Naive B cell (primary cell): ENCODE data around the gene RCN2. TPM values are rescaled to one million over a fixed set of nuclear protein-coding genes. Genes with fewer than 3 reads are reported as not detected.
"Not testable (repeated sequence)": the region's sequence is repeated elsewhere in the genome, so short reads cannot be mapped to it uniquely, and the experiment has no call there.

Experiments used
- ATAC-seq, 2 donors: fragments of 150-1000 bp; cut with Tn5 transposase; 2 replicates each; pipeline ENCODE4 v1.10.0; 2021; ENCODE audit warnings: low read depth in 2 of 2, mild to moderate bottlenecking in 2 of 2, moderate library complexity in 2 of 2
- DNase-seq: peaks from one replicate; pipeline ENCODE4 v3.0.0; 2022
- H3K27ac Mint-ChIP-seq, 6 donors: one replicate each; pipeline ENCODE4 v1.8.0; 2020 to 2022; ENCODE audit warnings: mild to moderate bottlenecking in 6 of 6, mixed read lengths in 6 of 6, moderate library complexity in 5 of 6, inconsistent platforms in 2 of 6
- H3K27me3 Mint-ChIP-seq, 3 donors: one replicate each; pipeline ENCODE4 v1.8.0; 2021 to 2022; ENCODE audit warnings: mixed read lengths in 3 of 3, mild to moderate bottlenecking in 1 of 3
- H3K36me3 Mint-ChIP-seq, 2 donors: one replicate each; pipeline ENCODE4 v1.8.0; 2020 to 2022; ENCODE audit warnings: mixed read lengths in 2 of 2, inconsistent platforms in 1 of 2, mild to moderate bottlenecking in 1 of 2
- H3K4me1 Mint-ChIP-seq, 3 donors: one replicate each; pipeline ENCODE4 v1.8.0; 2020 to 2022; ENCODE audit warnings: mixed read lengths in 3 of 3, inconsistent platforms in 1 of 3, mild to moderate bottlenecking in 1 of 3, moderate library complexity in 1 of 3
- H3K4me3 Mint-ChIP-seq, 8 donors: one replicate each; pipeline ENCODE4 v1.8.0; 2020 to 2022; ENCODE audit warnings: mild to moderate bottlenecking in 8 of 8, mixed read lengths in 8 of 8, moderate library complexity in 8 of 8, inconsistent platforms in 2 of 8
- H3K9me3 Mint-ChIP-seq, 7 donors: one replicate each; pipeline ENCODE4 v1.8.0; 2020 to 2022; ENCODE audit warnings: mixed read lengths in 7 of 7, mild to moderate bottlenecking in 5 of 7, inconsistent platforms in 2 of 7, moderate library complexity in 1 of 7
- polyA plus RNA-seq, 6 donors: library from polyadenylated mRNA; unstranded; fragments of 300-500 nt; fragmentation: Illumina TruSeq; gene quantifications; one replicate each; pipeline ENCODE4 v1.2.3, GENCODE V29; 2021; ENCODE audit warnings: low read depth in 6 of 6

The RCN2 gene
- polyA plus RNA-seq, 6 donors from 2014 or later, result 54.0 to 79.2 (median 61.9) TPM

DNA sequence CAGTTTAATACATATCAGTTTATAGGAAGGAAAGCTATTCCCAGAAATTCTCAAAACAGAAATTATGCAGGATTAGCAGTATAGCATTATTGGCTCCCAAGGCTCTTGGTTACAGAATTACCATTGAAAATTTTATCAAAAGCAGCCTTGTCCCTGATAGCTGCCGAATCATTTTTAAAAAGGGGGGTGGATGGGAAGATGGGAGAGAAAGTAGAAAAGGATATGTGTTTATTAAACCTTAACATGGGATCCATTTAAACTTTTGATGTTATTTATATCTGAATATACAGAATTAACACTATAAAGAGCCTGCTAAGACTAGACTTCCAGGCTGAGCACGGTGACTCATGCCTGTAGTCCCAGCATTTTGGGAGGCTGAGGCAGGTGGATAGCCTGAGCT, 10.8 kb downstream of the RCN2 start:
- H3K9me3 Mint-ChIP-seq, result no peaks in the 10 kb centered on the region
- peaks cover 16 to 20% of the 10 kb centered on the region in 2 donors for H3K36me3 Mint-ChIP-seq
- H3K4me1 Mint-ChIP-seq, result peaks cover 15 to 24% (median 22%) of the 10 kb centered on the region in 3 donors
- no peak for DNase-seq
- H3K27me3 Mint-ChIP-seq, result no peaks in the 10 kb centered on the region
- peak overlapping the region in 1 of 6 donors; percentile 71 for H3K27ac Mint-ChIP-seq
- no peak for ATAC-seq
- no peak overlapping the region for H3K4me3 Mint-ChIP-seq

GRCh38 chr15:76945494-76946093, 14.0 kb downstream of the RCN2 start:
- Mint-ChIP-seq H3K4me3 (peak overlapping the region in 1 of 8 donors; percentile 39), H3K9me3 (no peaks in the 10 kb centered on the region), H3K27ac (peak overlapping the region in 5 of 6 donors; percentile 2 to 78 (median 71)), H3K36me3 (peaks cover 29 to 30% of the 10 kb centered on the region in 2 donors), H3K27me3 (no peaks in the 10 kb centered on the region), H3K4me1 (peaks cover 25 to 37% (median 33%) of the 10 kb centered on the region in 3 donors)
- DNase-seq (no peak), ATAC-seq (no peak)

- Mint-ChIP-seq H3K9me3 (no peaks in the 10 kb centered on the region), H3K36me3 (peaks cover 30 to 33% of the 10 kb centered on the region in 2 donors), H3K4me1 (peaks cover 25 to 37% (median 31%) of the 10 kb centered on the region in 3 donors), H3K27me3 (no peaks in the 10 kb centered on the region), H3K4me3 (peak overlapping the region in 7 of 8 donors; percentile 10 to 78 (median 65)), H3K27ac (peak overlapping the region; percentile 64 to 89 (median 78))
- peak; percentile 61 to 63 for ATAC-seq
- peak; percentile 7 for DNase-seq
Measured at GRCh38 chr15:76947454-76947853, 15.9 kb downstream of the RCN2 start.

GRCh38 chr15:76951220-76951619, 19.7 kb downstream of the RCN2 start:
- Mint-ChIP-seq H3K27me3 (no peaks in the 10 kb centered on the region), H3K9me3 (no peaks in the 10 kb centered on the region), H3K36me3 (peaks cover 10 to 16% of the 10 kb centered on the region in 2 donors), H3K4me3 (no peak overlapping the region), H3K4me1 (peaks cover 19 to 25% (median 24%) of the 10 kb centered on the region in 3 donors), H3K27ac (no peak overlapping the region)
- ATAC-seq (no peak), DNase-seq (no peak)

DNA sequence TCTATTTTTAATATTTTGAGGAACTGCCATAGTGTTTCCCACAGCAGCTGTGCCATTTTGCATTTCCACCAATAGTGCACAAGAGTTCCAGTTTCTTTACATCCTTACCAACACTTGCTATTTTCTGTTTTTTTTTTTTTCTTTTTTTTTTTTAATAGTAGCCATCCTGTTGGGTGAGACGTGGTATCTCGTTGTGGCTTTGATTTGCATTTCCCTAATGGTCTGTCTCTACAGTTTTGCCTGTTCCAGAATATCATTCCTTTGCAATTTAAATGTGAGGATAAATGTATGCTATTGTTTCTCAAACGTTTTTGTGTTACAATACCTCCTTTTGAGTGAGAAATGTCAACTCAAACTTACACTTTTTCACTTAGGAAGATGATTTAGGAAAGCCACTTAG, 22.4 kb downstream of the RCN2 start:
- Mint-ChIP-seq H3K27ac (no peak overlapping the region), H3K27me3 (no peaks in the 10 kb centered on the region), H3K36me3 (peaks cover 1 to 8% of the 10 kb centered on the region in 2 donors), H3K9me3 (no peaks in the 10 kb centered on the region), H3K4me3 (no peak overlapping the region), H3K4me1 (no peaks in the 10 kb centered on the region)
- ATAC-seq, result no peak
- no peak for DNase-seq

DNA sequence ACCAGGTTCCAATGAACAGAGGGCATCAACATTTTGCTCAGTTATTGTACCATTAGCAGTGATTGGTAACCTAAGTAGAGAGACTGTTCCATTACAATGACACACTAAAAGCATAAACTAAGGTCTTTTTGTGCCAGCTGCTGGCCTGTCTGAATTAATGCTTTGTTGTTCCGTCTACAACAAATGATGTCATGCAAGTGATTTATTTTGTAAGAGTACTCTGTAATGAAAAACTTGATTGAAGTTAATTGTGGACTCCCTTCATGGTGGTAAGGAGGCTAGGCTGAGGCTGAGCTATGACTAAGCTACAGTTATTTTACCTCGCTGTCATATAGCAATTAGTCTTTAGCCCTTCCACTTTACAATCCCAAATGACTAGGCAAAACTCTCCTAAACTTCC, 23.2 kb downstream of the RCN2 start:
- Mint-ChIP-seq H3K4me1 (no peaks in the 10 kb centered on the region), H3K4me3 (no peak overlapping the region), H3K27me3 (no peaks in the 10 kb centered on the region), H3K36me3 (peaks cover 0 to 4% of the 10 kb centered on the region in 2 donors), H3K27ac (no peak overlapping the region), H3K9me3 (no peaks in the 10 kb centered on the region)
- DNase-seq, result no peak
- no peak for ATAC-seq

DNA sequence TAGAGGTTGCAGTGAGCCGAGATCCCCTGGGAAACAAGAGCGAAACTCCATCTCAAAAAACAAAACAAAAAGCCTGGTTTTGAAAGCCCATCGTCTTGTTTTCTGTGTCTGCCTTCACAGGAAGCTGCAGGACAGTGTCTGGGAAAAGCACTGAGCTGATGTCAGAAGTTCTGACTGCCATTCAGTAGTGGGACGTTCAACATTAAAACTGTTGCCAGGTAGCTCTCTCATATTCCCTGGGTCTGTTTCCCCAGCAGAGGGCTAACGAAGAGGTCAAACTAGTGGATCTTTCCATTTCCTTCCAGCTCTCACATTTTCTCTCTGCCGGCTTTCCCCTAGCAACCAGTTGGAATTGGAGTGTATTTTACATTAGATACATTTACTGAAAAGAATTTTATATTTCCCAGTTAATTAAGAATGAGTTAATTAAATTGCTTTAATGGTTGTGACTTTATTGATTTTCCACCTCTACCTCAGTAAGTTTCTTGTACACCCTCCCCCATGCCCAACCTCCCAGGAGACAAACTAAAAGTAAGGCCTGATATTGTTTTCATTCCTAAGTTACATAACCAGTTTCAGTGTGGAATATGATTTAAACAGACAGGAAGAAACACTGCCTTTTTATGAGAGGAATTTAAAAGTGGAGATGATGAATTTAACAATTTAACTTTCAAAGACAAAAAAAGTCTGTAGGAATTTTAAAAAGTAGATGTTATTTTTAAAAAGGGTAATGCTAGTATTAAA, 29.9 kb downstream of the RCN2 start:
- H3K27me3 Mint-ChIP-seq, result peaks cover 0 to 4% (median 0%) of the 10 kb centered on the region in 3 donors
- no peaks in the 10 kb centered on the region for H3K9me3 Mint-ChIP-seq
- ATAC-seq (no peak), DNase-seq (no peak)
- peak overlapping the region in 2 of 6 donors; percentile 21 to 32 for H3K27ac Mint-ChIP-seq
- H3K4me3 Mint-ChIP-seq, result no peak overlapping the region
- no peaks in the 10 kb centered on the region for H3K36me3 Mint-ChIP-seq
- H3K4me1 Mint-ChIP-seq, result peaks cover 8 to 11% (median 9%) of the 10 kb centered on the region in 3 donors

GRCh38 chr15:76962337-76963013, 30.9 kb downstream of the RCN2 start:
- ATAC-seq (peak; percentile 81 to 89), DNase-seq (no peak)
- H3K27me3 Mint-ChIP-seq, result peaks cover 0 to 4% (median 0%) of the 10 kb centered on the region in 3 donors
- H3K9me3 Mint-ChIP-seq, result no peaks in the 10 kb centered on the region
- H3K27ac Mint-ChIP-seq, result peak overlapping the region; percentile 4 to 71 (median 34)
- H3K4me3 Mint-ChIP-seq, result peak overlapping the region in 2 of 8 donors; percentile 20 to 43
- no peaks in the 10 kb centered on the region for H3K36me3 Mint-ChIP-seq
- H3K4me1 Mint-ChIP-seq, result peaks cover 8 to 11% (median 9%) of the 10 kb centered on the region in 3 donors

DNA sequence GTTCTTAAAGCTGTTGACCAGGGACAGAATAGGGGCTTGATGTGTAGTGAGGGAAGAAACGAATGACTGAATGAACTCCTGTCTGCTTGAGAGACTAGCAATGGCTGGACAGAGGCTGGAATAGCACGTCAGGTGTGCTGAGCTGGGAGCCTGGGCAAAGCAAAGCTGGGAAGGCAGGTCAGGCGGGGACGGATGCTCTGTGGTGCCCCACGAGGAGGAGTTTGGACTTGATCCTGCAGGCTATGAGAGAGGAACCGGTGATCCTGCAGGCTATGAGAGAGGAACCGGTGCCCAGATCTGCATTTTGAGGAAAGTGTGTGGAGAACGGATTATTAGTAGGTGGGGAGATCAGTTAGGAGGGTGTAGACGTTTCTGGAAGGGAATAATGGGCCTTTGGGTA, 32.0 kb downstream of the RCN2 start:
- Mint-ChIP-seq H3K36me3 (no peaks in the 10 kb centered on the region), H3K27me3 (peaks cover 0 to 6% (median 0%) of the 10 kb centered on the region in 3 donors), H3K4me1 (peaks cover 8 to 11% (median 9%) of the 10 kb centered on the region in 3 donors), H3K4me3 (no peak overlapping the region), H3K9me3 (no peaks in the 10 kb centered on the region), H3K27ac (no peak overlapping the region)
- no peak for ATAC-seq
- no peak for DNase-seq

DNA sequence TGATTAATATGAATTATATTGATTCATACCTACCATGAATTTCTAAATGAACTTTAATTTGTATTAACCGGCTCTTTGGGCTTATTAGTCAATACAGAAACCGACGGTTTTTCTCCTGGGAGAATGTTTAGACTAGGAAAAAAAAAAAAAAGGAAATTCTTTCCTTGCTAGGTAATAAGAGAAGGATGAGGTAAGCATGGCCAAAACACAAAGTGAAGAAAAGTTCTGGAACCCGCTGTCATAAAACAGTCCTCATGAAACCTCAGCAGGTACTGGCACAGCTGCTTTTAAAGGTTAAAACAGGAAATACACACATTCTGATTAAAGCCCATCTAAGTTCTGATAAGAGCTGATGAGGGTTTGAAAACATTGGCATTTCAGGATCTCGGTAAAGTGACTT, 32.6 kb downstream of the RCN2 start:
- Mint-ChIP-seq H3K36me3 (no peaks in the 10 kb centered on the region), H3K27ac (no peak overlapping the region), H3K9me3 (no peaks in the 10 kb centered on the region), H3K4me3 (no peak overlapping the region), H3K27me3 (peaks cover 0 to 8% (median 0%) of the 10 kb centered on the region in 3 donors), H3K4me1 (peaks cover 8 to 11% (median 9%) of the 10 kb centered on the region in 3 donors)
- ATAC-seq (no peak), DNase-seq (no peak)

DNA sequence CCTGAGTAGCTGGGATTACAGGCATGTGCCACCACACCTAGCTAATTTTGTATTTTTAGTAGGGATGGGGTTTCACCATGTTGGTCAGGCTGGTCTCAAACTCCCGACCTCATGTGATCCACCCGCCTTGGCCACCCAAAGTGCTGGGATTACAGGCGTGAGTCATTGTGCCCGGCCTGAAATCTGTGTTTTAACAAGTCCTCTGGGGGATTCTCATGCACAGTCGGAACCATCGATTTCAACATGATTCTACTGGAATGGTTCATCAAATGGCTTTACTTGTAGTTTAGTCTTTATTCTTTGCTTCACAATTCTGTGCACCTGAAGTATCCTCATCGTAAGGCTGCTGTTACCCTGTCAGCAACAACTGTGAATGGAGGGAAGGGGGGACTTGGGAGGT, 34.5 kb downstream of the RCN2 start:
- peaks cover 8 to 11% (median 9%) of the 10 kb centered on the region in 3 donors for H3K4me1 Mint-ChIP-seq
- H3K27ac Mint-ChIP-seq, ATAC-seq, H3K36me3 Mint-ChIP-seq, DNase-seq, H3K4me3 Mint-ChIP-seq, H3K27me3 Mint-ChIP-seq, H3K9me3 Mint-ChIP-seq: not testable (repeated sequence)

DNA sequence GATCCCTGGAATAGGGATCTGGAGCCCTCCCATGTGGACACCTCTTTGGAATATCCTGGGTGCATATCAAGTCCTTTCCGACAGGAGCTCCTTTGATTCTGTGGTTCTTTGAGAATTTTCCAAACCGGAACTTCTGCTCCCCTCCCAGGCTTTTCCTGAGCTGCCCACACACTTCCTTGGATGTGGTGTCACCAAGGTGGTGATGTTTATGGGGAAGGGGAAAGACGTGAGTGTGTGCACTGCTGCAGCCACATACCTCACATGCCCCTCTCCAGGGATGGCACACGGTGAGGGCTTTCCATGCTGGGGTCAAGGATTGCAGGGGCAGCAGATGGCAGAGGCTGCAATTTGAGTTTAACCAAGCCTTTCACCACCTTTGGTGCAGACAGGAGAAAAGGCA, 35.5 kb downstream of the RCN2 start:
- ATAC-seq (no peak), DNase-seq (no peak)
- Mint-ChIP-seq H3K4me3 (no peak overlapping the region), H3K27ac (peak overlapping the region in 1 of 6 donors; percentile 29), H3K4me1 (peaks cover 7 to 8% (median 7%) of the 10 kb centered on the region in 3 donors), H3K27me3 (peaks cover 0 to 8% (median 0%) of the 10 kb centered on the region in 3 donors), H3K36me3 (no peaks in the 10 kb centered on the region), H3K9me3 (no peaks in the 10 kb centered on the region)

GRCh38 chr15:76968306-76968705, 36.8 kb downstream of the RCN2 start:
- ATAC-seq, result no peak
- peaks cover 0 to 8% (median 0%) of the 10 kb centered on the region in 3 donors for H3K27me3 Mint-ChIP-seq
- no peaks in the 10 kb centered on the region for H3K9me3 Mint-ChIP-seq

More at GRCh38 chr15:76968306-76968705, 36.8 kb downstream of the RCN2 start:
- Mint-ChIP-seq H3K36me3 (no peaks in the 10 kb centered on the region), H3K4me3 (no peak overlapping the region), H3K27ac (no peak overlapping the region), H3K4me1 (no peaks in the 10 kb centered on the region)
- no peak for DNase-seq
